Endothelial cell of umbilical vein (primary cell): Measurements from ENCODE around the gene TNS2.

Source experiments
- EZH2 ChIP-seq: IDR thresholded peaks from 2 replicates; pipeline ENCODE4 v1.6.1; 2012; ENCODE audit warnings: borderline replicate concordance, low read depth, mild to moderate bottlenecking, moderate library complexity, low read length, inconsistent platforms; ENCODE audit not compliant: severe bottlenecking
- GATA2 ChIP-seq: IDR thresholded peaks from 2 replicates; pipeline ENCODE4 v1.7.0; 2011; ENCODE audit warnings: low read depth, mild to moderate bottlenecking, moderate library complexity, mixed read lengths, low read length; ENCODE audit not compliant: insufficient read length, insufficient read depth
- JUN ChIP-seq: IDR thresholded peaks from 2 replicates; pipeline ENCODE4 v1.6.1; 2011; ENCODE audit warnings: borderline replicate concordance, low read depth; ENCODE audit not compliant: insufficient read length, insufficient read depth
- POLR2A ChIP-seq: IDR thresholded peaks from 2 replicates; pipeline ENCODE4 v1.6.1; 2012; ENCODE audit warnings: low read depth, mild to moderate bottlenecking, control low read depth, low read length
- POLR2AphosphoS5 ChIP-seq: IDR thresholded peaks from 2 replicates; pipeline ENCODE4 v1.6.1; 2012; ENCODE audit warnings: low read depth, mild to moderate bottlenecking, control low read depth, low read length, moderate library complexity; ENCODE audit not compliant: insufficient read depth
- TF ChIP-seq, protein P1 (sequence below), 2 donors: IDR thresholded peaks; 1 replicate in 1 of 2; 2 replicates in 1 of 2; pipeline ENCODE4 v1.5.1; 2011; ENCODE audit warnings: low read length in 2 of 2, mild to moderate bottlenecking in 2 of 2, moderate library complexity in 2 of 2, control low read depth in 1 of 2, inconsistent platforms in 1 of 2, low read depth in 1 of 2; ENCODE audit not compliant: insufficient read depth in 1 of 2; ENCODE audit errors: extremely low read depth in 1 of 2

DNA sequence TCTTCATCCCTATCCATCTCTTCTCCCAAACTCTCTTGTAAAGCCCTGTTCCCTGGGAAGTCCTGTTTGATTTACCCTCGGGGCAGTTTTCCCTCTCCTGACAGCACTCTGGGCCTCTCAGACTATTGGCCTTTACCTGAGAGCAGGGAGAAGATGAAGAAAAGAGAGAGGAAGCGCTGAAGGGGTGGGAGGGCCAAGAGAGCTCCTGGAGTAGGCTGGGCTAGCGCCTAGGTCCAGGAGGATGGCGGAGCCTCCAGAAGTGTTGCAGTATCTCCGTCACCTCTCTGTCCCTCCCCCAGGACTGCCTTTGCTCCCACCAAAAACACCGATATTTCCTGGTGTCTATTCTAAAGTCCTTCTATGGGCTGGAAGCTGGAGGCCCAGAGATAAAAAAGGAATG is 41.9 kb downstream of the TNS2 start:
- TF ChIP-seq POLR2A: no peak
- TF ChIP-seq, protein P1, sequence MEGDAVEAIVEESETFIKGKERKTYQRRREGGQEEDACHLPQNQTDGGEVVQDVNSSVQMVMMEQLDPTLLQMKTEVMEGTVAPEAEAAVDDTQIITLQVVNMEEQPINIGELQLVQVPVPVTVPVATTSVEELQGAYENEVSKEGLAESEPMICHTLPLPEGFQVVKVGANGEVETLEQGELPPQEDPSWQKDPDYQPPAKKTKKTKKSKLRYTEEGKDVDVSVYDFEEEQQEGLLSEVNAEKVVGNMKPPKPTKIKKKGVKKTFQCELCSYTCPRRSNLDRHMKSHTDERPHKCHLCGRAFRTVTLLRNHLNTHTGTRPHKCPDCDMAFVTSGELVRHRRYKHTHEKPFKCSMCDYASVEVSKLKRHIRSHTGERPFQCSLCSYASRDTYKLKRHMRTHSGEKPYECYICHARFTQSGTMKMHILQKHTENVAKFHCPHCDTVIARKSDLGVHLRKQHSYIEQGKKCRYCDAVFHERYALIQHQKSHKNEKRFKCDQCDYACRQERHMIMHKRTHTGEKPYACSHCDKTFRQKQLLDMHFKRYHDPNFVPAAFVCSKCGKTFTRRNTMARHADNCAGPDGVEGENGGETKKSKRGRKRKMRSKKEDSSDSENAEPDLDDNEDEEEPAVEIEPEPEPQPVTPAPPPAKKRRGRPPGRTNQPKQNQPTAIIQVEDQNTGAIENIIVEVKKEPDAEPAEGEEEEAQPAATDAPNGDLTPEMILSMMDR (IDR thresholded peaks at IDR 0.05; ENCODE audit: extremely low read depth in 1 of 2, insufficient read depth in 1 of 2, low read depth in 1 of 2, low read length in 2 of 2): no peak
- TF ChIP-seq POLR2AphosphoS5: no peak
- no peak for TF ChIP-seq EZH2
- no peak for TF ChIP-seq JUN
- TF ChIP-seq GATA2: no peak
